DMS 273 treated with DMSO at 0.1 percent for 48 hours (cell line): ENCODE measurements around the gene SMURF1.
A peak's percentile ranks its signal among the peaks of the same experiment; 100 is the strongest.
"Not testable (repeated sequence)": the region's sequence is repeated elsewhere in the genome, so short reads cannot be mapped to it uniquely, and the experiment has no call there.

ENCODE experiments used
- DNase-seq: peaks from one replicate; lab custom pipeline; 2025; lab: John Stamatoyannopoulos, UW

Gene SMURF1

GRCh38 chr7:99121496-99122021 lies 22.3 kb downstream of the SMURF1 start:
- DNase-seq: no peak

DNA sequence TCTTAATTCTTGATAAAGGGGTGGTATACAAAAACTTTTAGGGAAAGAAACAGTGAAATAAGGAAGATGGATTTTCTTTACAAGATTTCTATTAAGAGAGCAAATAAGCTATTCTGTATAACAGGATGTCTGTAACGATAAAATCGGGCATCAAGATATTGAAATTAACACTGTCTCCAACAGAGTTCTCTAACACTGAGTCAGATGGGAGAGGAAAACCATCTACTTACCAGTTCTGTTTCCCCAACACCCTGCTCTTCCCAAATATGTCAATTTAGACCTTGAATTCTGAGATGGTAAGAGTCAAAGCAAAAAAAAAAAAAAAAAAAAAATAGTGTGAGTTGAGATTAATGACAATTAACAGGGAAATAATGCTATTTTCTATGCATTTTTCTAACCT lies 23.0 kb downstream of the SMURF1 start:
- DNase-seq: no peak

- no peak for DNase-seq
Measured at GRCh38 chr7:99120501-99120900, 23.4 kb downstream of the SMURF1 start.

DNA sequence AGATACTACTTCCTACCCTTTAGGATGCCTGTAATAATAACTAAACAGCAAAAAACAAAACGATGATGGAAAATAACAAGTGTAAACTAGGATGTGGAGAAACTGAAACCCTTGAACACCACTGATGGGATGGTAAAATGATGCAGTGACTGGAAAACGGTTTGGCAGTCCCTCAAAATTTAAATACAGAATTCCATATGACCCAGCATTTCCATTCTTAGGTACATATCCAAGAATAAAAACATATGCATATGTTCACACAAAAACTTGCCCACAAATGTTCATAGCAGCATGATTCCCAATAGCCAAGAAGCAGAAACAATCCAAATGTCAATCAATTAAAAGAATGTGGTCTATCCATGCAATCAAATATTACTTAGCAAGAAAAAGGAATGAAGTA lies 25.8 kb downstream of the SMURF1 start:
- DNase-seq: no peak

GRCh38 chr7:99116144-99116543 lies 27.8 kb downstream of the SMURF1 start:
- no peak for DNase-seq

DNA sequence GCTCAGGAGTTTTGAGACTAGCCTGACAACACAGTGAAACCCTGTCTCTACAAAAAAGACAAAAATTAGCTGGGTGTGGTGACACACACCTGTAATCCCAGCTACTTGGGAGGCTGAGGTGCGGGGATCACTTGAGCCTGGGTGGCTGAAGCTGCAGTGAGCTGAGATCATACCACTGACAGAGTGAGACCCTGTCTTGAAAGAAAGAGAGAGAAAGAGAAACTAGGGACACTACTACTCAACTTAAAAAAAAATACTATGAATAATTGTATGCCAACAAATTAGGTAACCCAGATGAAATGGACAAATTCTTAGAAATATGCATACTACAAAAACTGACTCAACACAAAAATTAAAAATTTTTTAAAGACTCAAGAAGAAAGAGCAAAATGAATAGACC lies 28.5 kb downstream of the SMURF1 start:
- no peak for DNase-seq

DNA sequence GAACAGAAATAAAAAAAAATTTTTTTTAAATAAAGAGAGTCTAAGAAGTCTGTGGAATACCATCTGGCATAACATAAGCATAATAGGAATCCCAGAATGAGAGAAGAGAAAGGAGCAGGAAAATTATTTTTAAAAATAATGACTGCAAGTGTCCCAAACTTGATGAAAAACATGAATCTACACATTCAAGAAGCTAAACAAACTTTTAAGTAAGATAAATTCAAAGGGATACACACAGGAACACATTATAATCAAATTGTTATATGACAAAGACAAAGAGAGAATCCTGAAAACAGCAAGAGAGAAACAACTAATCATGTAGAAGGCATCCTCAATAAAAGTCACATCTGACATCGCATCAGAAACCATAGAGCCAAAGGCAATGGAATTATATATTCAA lies 30.9 kb downstream of the SMURF1 start:
- DNase-seq: no peak

DNA sequence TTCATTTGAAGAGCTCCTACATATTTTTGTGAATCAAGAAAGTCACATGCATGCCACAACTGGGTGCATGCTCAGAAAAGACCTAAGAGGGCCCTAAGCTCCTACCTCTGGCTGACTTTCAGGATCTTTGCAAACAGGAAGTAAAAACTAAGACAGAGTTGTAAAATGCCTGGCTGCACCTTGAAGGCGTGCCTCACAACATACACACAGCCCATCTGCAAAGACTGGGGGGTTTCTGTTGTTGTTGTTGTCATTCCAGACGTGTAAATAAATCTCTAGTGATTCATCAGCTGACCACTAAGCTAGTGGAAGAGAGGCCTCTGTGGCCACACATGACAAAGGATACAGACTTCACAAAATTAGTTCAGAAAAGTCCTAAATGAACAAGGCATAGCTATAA lies 31.8 kb downstream of the SMURF1 start:
- DNase-seq: no peak

DNA sequence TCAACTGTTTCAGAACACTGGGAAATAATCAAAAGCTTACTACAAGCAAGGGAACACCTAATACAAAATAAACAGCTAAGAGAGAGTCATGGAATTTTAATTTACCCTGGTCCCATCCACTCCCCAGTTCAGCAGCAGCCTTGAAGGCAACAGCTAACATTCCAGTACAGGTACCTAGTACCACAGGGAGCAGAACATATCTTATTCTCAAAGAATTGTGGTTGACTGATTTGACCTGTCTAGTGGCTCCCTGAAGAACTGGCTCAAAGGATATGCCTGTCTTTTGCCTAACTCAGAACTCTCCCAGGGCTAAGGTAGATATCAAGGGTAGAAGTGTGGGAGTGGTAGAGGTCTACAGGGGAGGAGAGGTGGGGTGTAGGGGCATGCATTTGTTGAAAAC lies 32.3 kb downstream of the SMURF1 start:
- DNase-seq: no peak

GRCh38 chr7:99109108-99110051 lies 34.5 kb downstream of the SMURF1 start:
- DNase-seq: peak; percentile 47

- no peak for DNase-seq
Measured at GRCh38 chr7:99108613-99109012, 35.3 kb downstream of the SMURF1 start.

- DNase-seq: no peak
Measured at GRCh38 chr7:99106821-99107241, 37.1 kb downstream of the SMURF1 start.

GRCh38 chr7:99106411-99106810 lies 37.5 kb downstream of the SMURF1 start:
- DNase-seq: no peak

DNA sequence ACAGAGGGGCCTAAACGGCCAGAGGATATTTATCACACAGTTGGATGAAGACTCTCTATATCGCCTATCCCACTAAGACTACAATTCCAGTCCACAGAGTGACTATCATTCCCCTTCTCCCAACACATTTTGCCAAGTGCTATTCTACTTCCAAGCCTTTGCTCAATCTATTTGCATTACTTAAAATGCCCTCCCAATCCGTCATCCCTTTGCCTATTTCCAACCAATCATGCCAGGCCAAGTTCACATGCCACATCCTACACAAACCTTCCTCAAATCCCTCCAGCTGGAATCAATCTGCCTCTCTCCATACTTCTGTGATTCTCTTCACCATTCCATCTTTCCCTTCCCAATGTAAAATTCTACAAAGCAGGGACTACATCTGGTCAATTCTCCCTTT lies 38.2 kb downstream of the SMURF1 start:
- no peak for DNase-seq

DNA sequence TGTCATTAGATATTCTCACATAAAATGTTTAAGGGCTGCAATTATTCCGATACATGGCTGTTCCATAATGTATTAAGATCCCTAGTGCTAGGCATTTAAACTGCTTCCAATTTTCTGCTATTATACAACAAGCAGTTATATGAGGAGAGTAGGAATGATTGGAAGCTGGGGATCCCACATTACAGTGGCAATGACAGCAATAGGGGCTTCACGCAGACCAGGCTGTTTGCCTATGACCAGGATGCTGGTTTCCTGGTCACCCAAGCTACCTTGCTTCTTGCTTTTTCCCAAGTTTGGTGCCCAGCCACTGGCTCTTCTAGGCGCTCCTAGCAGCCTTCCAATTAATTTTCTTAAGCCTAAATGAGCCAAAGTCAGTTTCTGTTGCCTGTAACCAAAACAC lies 39.3 kb downstream of the SMURF1 start:
- no peak for DNase-seq

DNA sequence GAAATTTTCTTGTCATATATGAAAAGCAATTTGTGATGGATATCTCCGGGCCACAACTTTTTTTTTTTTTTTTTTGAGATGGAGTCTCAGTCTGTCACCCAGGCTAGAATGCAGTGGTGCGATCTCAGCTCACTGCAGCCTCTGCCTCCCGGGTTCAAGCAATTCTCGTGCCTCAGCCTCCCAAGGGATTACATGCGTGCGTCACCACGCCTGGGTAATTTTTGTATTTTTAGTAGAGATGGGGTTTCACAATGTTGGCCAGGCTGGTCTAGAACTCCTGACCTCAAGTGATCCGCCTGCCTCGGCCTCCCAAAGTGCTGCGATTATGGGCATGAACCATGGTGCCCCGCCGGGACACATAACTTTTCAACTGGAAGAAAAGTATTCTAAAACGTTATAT lies 40.1 kb downstream of the SMURF1 start:
- DNase-seq: not testable (repeated sequence)

GRCh38 chr7:99102809-99103690 lies 40.9 kb downstream of the SMURF1 start:
- no peak for DNase-seq

DNA sequence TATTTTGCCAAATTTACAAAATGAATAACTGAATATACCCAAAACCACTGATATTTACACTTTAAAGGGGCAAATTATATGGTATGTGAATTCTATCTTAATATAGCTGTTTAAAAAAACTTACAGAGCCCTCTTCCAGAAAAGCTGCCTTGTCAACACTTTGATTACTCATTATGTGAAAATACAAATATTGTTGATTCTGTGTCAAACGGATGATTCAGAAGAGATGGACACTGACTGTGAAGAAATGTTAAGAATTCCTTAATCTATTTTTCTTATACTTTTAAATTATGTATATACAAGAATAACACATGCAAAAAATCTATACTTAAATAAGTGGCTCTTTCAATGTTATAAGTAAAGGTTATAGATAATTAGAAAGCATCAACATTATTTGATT lies 41.5 kb downstream of the SMURF1 start:
- no peak for DNase-seq

GRCh38 chr7:99101516-99101915 lies 42.4 kb downstream of the SMURF1 start:
- DNase-seq: not testable (repeated sequence)

DNA sequence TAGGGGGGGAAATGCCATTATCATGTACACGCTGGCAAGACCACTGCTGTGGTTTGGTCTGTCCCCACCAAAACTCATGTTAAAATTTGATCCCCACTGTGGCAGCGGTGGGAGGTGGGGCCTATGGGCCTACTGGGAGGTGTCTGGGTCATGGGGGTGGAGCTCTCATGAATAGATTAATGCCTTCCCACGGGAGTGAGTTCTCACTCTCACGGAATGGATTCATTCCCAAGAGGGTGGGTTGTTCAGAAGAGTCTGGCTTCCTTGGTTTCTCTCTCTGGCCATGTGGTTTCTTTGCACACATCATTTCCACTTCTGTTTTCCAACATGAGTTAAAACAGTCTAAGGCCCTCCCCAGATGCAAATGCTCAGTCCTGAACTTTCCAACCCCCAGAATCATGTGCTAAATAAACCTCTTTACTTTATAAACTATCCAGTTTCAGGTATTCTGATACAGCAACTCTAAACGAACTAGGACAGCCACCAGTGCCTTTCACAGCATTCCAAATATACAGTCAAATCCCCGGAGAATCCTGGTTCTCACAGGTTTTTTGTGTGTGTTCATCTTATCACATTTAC lies 44.3 kb downstream of the SMURF1 start:
- no peak for DNase-seq

- no peak for DNase-seq
Measured at GRCh38 chr7:99098824-99099498, 44.9 kb downstream of the SMURF1 start.
